Activated naive CD4-positive, alpha-beta T cell treated with Interleukin-2 at 50 U/mL for 16 hours (primary cell): ENCODE results near the gene IL6R.
"Not testable (repeated sequence)": the region's sequence is repeated elsewhere in the genome, so short reads cannot be mapped to it uniquely, and the experiment has no call there.

Source experiments
- DNase-seq: peaks from one replicate; pipeline ENCODE4 v3.0.0-alpha.2; 2020

Gene IL6R

GRCh38 chr1:154485106-154485505, 80.0 kb downstream of the IL6R start:
- no peak for DNase-seq

GRCh38 chr1:154485910-154486496, 80.9 kb downstream of the IL6R start:
- DNase-seq, result no peak

- not testable (repeated sequence) for DNase-seq
Observed at GRCh38 chr1:154486756-154487155, 81.6 kb downstream of the IL6R start.

GRCh38 chr1:154488922-154489321, 83.8 kb downstream of the IL6R start:
- DNase-seq, result no peak

- no peak for DNase-seq
Observed at GRCh38 chr1:154489695-154490274, 84.6 kb downstream of the IL6R start.

- DNase-seq, result no peak
Observed at GRCh38 chr1:154490317-154490716, 85.2 kb downstream of the IL6R start.

GRCh38 chr1:154492115-154492514, 87.0 kb downstream of the IL6R start:
- no peak for DNase-seq

- peak; percentile 11 for DNase-seq
Observed at GRCh38 chr1:154493276-154493675, 88.1 kb downstream of the IL6R start.

GRCh38 chr1:154495496-154496273, 90.5 kb downstream of the IL6R start:
- no peak for DNase-seq

- DNase-seq, result no peak
Observed at GRCh38 chr1:154496383-154496782, 91.2 kb downstream of the IL6R start.

- no peak for DNase-seq
Observed at GRCh38 chr1:154497026-154497806, 92.1 kb downstream of the IL6R start.

GRCh38 chr1:154499446-154499845, 94.3 kb downstream of the IL6R start:
- no peak for DNase-seq

GRCh38 chr1:154500533-154500932, 95.4 kb downstream of the IL6R start:
- no peak for DNase-seq

- no peak for DNase-seq
Observed at GRCh38 chr1:154501423-154502065, 96.4 kb downstream of the IL6R start.

GRCh38 chr1:154502066-154502743, 97.1 kb downstream of the IL6R start, which contains the start of the genes SHE and TDRD10:
TSS of gene SHE (minus strand) at chr1:154502412. CDS start at chr1:154502026, 386 bp downstream.
TSS of gene TDRD10 (plus strand) at chr1:154502219. CDS start at chr1:154506904, 4,685 bp downstream.
- DNase-seq, result peak; percentile 4

- DNase-seq, result no peak
Observed at GRCh38 chr1:154502744-154503115, 97.6 kb downstream of the IL6R start.

GRCh38 chr1:154503898-154504297, 98.8 kb downstream of the IL6R start:
- no peak for DNase-seq

- DNase-seq, result no peak
Observed at GRCh38 chr1:154512760-154513159, 107.6 kb downstream of the IL6R start.

GRCh38 chr1:154514066-154514553, 109.0 kb downstream of the IL6R start:
- DNase-seq, result no peak

- DNase-seq, result no peak
Observed at GRCh38 chr1:154517661-154518060, 112.5 kb downstream of the IL6R start.
